ENCODE results near the gene GET4. TPM values are rescaled to one million over a fixed set of nuclear protein-coding genes. Genes with fewer than 3 reads are reported as not detected.

Gene GET4
- total RNA-seq, 1 donor from 2014 or later, result 41.0 TPM

- DNase-seq, result no peak
- no peaks in the 10 kb centered on the region for H3K9me3 Mint-ChIP-seq
- intact Hi-C loops (cut with micrococcal nuclease), result no loop called here
- H3K4me3 Mint-ChIP-seq, result no peak overlapping the region
- H3K27me3 Mint-ChIP-seq, result no peaks in the 10 kb centered on the region
- no peak overlapping the region for H3K27ac Mint-ChIP-seq
- H3K4me1 Mint-ChIP-seq, result peaks cover 8% of the 10 kb centered on the region
- peaks cover 13% of the 10 kb centered on the region for H3K36me3 Mint-ChIP-seq (ENCODE audit: low read depth)
Observed at GRCh38 chr7:881441-882234, 5.3 kb downstream of the GET4 start.

DNA sequence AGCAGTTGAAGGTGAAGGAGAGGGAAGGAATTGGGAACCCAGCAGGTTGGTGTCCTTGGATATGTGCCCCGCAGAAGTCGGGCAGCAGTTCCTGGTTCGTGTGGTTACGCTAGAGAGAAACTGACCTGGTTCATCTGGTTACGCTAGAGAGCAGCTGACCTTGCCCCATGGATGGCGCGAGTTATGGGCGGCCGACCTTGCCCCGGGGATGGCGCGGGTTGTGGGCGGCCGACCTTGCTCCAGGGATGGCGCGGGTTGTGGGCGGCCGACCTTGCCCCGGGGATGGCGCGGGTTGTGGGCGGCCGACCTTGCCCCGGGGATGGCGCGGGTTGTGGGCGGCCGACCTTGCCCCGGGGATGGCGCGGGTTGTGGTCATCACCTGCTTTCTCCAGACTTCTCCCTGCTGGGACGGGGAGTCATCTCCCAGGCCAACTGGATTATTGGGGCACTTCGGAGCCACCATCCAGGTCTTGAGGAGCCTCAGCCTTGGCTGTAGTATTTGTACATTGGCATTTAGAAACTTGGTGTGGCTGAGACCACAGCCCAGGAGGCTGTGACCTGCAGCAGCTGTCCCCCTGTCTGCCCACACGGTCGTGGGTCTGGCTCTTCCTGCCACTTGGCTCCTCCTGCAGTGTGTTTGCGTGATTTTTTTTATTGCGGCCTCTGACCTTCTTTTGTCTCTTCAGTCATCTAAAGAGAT is 6.1 kb downstream of the GET4 start:
- H3K27ac Mint-ChIP-seq, result no peak overlapping the region
- H3K4me3 Mint-ChIP-seq, result no peak overlapping the region
- peaks cover 8% of the 10 kb centered on the region for H3K4me1 Mint-ChIP-seq
- no peaks in the 10 kb centered on the region for H3K27me3 Mint-ChIP-seq
- no peak for DNase-seq
- intact Hi-C loops (cut with micrococcal nuclease), result no loop called here
- H3K9me3 Mint-ChIP-seq, result no peaks in the 10 kb centered on the region
- peaks cover 13% of the 10 kb centered on the region for H3K36me3 Mint-ChIP-seq (ENCODE audit: low read depth)

DNA sequence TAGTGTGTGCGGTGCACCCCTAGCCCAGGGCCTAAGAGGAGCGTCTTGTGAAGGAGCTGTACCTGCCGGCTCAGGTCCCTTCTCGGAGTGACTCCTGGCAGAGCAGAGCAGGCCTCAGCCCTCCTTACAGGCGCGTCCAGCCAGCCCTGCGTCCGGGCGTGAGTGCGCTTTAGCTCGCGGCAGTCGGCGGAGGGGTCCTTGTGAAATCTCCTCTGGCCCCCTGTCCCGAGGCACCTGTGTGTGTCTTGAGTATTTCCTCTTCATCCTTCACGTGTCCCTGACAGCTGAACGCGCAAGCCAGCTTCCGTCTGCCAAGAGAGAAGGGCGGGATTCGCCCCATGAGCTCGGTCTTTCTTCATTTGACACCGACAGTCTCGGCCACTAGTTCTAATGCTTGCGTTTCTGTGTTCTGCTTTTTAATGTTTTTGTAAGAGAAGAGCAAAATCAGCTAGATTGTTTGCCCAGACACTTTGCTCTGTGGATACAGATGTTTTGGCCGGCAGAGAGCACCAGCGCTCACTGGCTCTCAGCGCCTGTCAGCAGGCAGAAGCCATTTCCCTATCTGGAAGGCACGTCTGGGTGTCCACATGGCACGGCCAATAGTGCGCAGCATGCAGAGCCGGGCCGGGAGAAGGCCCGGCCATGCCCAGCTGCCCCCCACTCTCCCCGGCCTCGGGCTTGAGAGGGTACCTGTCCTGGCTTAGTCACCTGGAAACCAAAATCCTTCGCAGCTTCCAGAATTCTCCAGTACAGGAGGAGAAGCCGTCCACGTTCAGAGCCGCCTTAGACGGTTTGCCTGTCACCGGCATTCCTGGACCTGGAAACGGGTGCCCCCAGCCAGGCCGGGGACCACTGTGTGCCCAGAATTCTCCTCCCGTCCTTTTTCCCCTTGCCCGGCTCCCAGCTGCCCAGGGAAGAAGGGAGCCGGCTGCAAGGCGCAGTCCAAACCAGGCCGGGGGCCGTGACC is 7.0 kb downstream of the GET4 start:
- Mint-ChIP-seq H3K4me3 (no peak overlapping the region), H3K27ac (no peak overlapping the region), H3K9me3 (no peaks in the 10 kb centered on the region), H3K27me3 (no peaks in the 10 kb centered on the region), H3K36me3 (ENCODE audit: low read depth) (peaks cover 12% of the 10 kb centered on the region), H3K4me1 (peaks cover 5% of the 10 kb centered on the region)
- DNase-seq, result no peak
- intact Hi-C loops (cut with micrococcal nuclease), result no loop called here

GRCh38 chr7:884191-885003 is 8.0 kb downstream of the GET4 start:
- Mint-ChIP-seq H3K9me3 (no peaks in the 10 kb centered on the region), H3K27me3 (no peaks in the 10 kb centered on the region), H3K27ac (no peak overlapping the region), H3K4me1 (peaks cover 2% of the 10 kb centered on the region), H3K36me3 (ENCODE audit: low read depth) (peaks cover 15% of the 10 kb centered on the region), H3K4me3 (no peak overlapping the region)
- intact Hi-C loops (cut with micrococcal nuclease), result no loop called here
- DNase-seq, result no peak

DNA sequence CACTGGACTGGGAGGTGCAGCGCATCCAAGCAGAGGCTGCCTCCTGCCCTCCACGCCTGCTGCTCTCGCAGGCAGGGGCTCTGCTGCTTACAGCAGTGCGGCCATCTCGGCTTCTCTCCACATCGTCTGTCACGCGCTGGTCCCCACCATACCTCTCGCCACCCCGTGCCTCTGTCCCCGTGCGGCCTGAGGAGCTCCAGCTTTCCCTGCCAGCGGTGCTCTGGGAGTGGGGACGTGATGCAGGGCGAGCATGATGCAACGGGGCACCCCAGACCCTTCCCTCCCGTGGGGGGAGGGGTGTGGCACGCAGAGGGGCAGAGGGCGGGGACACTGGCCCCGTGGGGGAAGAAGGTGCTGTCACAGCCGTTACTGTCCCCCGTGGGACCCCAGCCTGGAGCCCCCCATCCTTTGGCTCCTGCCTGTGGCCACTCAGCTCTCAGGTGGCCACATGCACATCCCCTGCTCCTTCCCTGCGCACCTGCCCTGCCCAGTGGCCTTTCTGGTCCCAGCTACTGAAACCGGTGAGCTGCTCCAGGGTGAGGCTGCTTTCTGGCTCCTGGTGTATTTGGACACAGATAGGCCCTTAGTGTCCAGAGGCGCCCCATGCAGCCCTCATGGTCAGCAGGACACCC is 9.0 kb downstream of the GET4 start:
- H3K27ac Mint-ChIP-seq, result no peak overlapping the region
- intact Hi-C loops (cut with micrococcal nuclease), result no loop called here

GRCh38 chr7:885893-886625 is 9.7 kb downstream of the GET4 start:
- H3K4me3 Mint-ChIP-seq, result no peak overlapping the region
- no peaks in the 10 kb centered on the region for H3K9me3 Mint-ChIP-seq
- peaks cover 2% of the 10 kb centered on the region for H3K4me1 Mint-ChIP-seq
- intact Hi-C loops (cut with micrococcal nuclease), result no loop called here
- H3K36me3 Mint-ChIP-seq (ENCODE audit: low read depth), result peaks cover 19% of the 10 kb centered on the region
- H3K27me3 Mint-ChIP-seq, result no peaks in the 10 kb centered on the region
- no peak for DNase-seq
- no peak overlapping the region for H3K27ac Mint-ChIP-seq

More for the DNA sequence above, 9.0 kb downstream of the GET4 start:
- Mint-ChIP-seq H3K36me3 (ENCODE audit: low read depth) (peaks cover 15% of the 10 kb centered on the region), H3K9me3 (no peaks in the 10 kb centered on the region), H3K4me1 (peaks cover 2% of the 10 kb centered on the region), H3K27me3 (no peaks in the 10 kb centered on the region), H3K4me3 (no peak overlapping the region)
- no peak for DNase-seq

DNA sequence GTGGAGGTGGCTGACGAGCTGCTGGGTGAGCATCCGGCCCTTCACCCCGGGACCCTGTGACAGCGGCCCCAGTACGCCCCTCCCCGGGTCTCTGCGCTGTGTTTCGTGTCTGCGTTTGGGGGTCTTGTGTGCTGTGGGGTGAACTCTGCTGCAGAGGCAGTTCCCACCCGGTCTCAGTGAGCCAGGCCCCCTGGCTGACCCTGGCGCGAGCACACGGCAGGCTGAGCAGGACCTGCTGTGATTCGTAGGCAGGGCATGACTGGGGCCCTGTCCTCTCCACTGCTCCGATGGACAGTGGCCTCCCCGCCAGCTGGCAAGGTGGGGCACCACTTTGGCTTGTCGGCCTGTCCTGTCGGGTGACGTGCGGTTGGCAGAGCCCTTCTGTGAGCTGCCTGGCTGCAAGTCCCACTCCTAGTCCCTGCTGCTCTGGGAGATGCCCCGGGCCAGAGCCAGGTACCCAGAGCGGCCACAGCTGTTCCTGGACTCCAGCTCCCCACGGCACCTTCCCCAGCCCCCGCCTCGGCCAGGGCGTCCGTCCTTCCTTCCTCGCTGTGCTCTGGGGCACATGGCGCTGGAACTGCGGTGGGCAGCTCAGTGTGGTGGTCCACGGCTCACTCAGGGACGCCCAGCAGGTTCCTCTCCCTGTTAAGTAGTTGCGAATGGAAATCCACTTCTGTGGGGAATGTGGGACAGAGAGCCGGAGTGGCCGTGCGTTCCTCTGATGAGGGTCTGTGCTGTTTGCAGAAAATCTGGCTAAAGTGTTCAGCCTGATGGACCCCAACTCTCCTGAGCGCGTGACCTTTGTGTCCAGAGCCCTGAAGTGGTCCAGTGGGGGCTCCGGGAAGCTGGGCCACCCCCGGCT is 10.5 kb downstream of the GET4 start:
- intact Hi-C loops (cut with micrococcal nuclease), result no loop called here
- H3K36me3 Mint-ChIP-seq (ENCODE audit: low read depth), result peaks cover 17% of the 10 kb centered on the region
- no peak for DNase-seq
- H3K9me3 Mint-ChIP-seq, result no peaks in the 10 kb centered on the region
- no peaks in the 10 kb centered on the region for H3K4me1 Mint-ChIP-seq
- no peaks in the 10 kb centered on the region for H3K27me3 Mint-ChIP-seq
- no peak overlapping the region for H3K27ac Mint-ChIP-seq
- H3K4me3 Mint-ChIP-seq, result no peak overlapping the region

DNA sequence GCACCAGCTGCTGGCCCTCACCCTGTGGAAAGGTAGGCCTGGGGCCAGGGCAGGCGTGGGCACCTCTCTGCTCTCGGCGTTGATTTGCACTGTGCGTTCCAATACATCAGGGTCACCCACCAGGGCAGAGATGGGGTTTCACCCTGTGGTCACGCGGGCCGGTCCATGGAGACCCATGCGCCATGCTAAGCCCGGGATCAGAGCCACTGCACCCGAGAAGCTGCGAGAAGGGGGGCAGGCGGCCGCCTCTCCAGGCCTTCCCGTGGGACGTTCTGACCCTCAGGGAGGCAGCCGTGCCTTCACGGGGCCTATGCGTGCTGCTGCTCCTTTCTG is 11.1 kb downstream of the GET4 start:
- intact Hi-C loops (cut with micrococcal nuclease), result no loop called here
- Mint-ChIP-seq H3K36me3 (ENCODE audit: low read depth) (peaks cover 18% of the 10 kb centered on the region), H3K9me3 (no peaks in the 10 kb centered on the region), H3K4me3 (no peak overlapping the region), H3K27me3 (no peaks in the 10 kb centered on the region), H3K27ac (no peak overlapping the region), H3K4me1 (peaks cover 3% of the 10 kb centered on the region)
- no peak for DNase-seq

DNA sequence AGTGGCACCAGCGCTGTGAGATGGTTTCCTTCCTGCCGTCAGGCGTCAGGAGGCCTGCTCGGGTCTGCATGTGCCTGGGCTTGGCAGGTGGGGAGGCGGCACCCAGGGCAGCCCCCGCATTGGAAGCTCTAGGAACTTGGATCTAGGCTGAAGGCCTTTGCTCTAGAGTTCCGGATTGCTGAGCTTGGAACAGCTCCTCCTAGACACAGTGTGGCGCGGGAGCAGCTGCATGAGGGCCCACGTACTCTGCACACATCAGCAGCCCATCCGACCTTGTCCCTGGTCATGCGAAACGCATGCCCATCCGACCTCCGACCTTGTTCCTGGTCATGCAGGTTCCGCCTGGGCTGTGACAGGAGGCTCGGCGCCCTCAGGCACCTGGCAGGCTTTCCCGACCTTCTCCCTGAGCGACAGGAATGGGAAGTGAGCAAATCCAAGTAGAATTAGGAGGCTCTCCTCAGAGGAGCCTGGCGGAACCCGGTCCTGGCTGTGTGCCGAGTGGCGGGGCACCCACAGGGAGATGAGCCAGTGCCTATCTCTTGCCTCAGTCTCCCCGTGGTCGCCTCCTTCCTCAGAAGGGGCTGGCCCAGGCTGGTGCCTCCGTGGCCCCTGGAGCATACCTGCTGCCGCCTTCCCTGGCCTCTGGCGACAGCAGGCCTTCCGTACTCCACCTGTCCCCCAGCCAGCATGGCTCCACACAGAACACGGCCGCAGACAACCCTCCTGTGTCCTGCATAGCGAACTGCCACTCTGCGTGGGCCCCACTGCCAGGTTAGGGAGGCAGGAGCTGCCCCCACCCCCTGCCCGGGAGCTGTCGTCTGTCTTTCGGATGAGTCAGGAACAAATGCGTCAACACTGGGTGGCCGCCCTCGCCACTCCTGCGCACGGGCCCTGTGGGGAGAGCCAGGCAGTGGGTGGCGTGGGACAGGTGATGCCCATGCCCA is 12.0 kb downstream of the GET4 start:
- intact Hi-C loops (cut with micrococcal nuclease), result no loop called here
- Mint-ChIP-seq H3K9me3 (no peaks in the 10 kb centered on the region), H3K4me1 (peaks cover 6% of the 10 kb centered on the region), H3K4me3 (no peak overlapping the region), H3K27me3 (no peaks in the 10 kb centered on the region), H3K36me3 (ENCODE audit: low read depth) (peaks cover 26% of the 10 kb centered on the region), H3K27ac (no peak overlapping the region)
- DNase-seq, result no peak

- H3K4me3 Mint-ChIP-seq, result no peak overlapping the region
- intact Hi-C loops (cut with micrococcal nuclease), result no loop called here
- H3K9me3 Mint-ChIP-seq, result no peaks in the 10 kb centered on the region
- no peaks in the 10 kb centered on the region for H3K27me3 Mint-ChIP-seq
- H3K27ac Mint-ChIP-seq, result no peak overlapping the region
- no peak for DNase-seq
- peaks cover 31% of the 10 kb centered on the region for H3K36me3 Mint-ChIP-seq (ENCODE audit: low read depth)
- peaks cover 6% of the 10 kb centered on the region for H3K4me1 Mint-ChIP-seq
Observed at GRCh38 chr7:889025-889390, 12.7 kb downstream of the GET4 start.

DNA sequence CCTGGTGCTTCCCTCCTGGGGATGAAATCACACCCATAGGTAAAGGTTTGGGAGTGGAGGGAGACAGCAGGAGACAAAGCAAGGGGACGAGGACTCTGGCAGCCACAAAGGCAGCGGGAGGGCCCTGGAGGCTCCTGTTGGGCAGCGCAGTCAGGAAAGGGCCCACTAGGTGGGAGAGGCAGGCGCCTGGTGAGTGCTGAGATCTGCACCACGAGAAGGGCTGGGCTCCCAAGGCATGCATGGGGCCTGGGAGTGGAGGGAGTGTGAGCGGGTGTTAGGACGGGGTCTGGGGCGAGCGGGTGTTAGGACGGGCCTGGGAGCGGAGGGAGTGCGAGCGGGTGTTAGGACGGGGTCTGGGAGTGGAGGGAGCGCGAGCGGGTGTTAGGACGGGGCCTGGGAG is 13.0 kb downstream of the GET4 start:
- Mint-ChIP-seq H3K27ac (no peak overlapping the region), H3K36me3 (ENCODE audit: low read depth) (peaks cover 33% of the 10 kb centered on the region), H3K4me3 (no peak overlapping the region), H3K9me3 (no peaks in the 10 kb centered on the region), H3K4me1 (peaks cover 6% of the 10 kb centered on the region), H3K27me3 (no peaks in the 10 kb centered on the region)
- no peak for DNase-seq
- intact Hi-C loops (cut with micrococcal nuclease), result no loop called here
